Measurements from ENCODE around the gene GK.
"Not testable (repeated sequence)": the region's sequence is repeated elsewhere in the genome, so short reads cannot be mapped to it uniquely, and the experiment has no call there.

Gene GK

DNA sequence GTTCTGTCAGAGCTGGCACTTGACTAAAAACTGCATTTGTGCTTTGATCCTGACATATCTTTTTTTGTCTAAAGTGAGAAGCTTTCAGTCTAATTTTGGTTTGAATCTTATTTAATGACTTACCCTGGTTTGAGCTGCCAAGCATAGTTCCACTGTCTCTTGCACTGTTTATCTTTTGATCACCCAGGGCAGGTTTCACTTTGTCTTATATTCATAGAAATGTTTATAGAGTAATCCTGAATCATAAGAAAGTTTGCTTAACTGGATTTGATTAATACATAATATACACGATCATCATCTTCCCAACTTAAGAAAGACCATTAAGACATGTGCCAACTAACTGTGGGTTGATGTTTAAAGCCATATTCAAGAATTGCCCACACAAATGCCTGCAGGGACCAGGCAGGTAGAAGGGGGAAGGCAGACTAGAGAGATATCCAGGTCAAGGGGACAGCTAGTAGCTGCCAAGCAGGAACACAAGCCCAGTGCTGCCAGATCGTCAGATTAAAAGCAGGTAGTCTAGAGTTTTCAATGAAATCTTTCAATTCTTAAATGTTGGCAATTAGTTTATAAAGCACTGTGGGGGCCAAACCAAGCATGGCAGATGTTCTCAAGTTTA, 1.9 kb downstream of the GK start:
- DNase-seq, result no peak

DNA sequence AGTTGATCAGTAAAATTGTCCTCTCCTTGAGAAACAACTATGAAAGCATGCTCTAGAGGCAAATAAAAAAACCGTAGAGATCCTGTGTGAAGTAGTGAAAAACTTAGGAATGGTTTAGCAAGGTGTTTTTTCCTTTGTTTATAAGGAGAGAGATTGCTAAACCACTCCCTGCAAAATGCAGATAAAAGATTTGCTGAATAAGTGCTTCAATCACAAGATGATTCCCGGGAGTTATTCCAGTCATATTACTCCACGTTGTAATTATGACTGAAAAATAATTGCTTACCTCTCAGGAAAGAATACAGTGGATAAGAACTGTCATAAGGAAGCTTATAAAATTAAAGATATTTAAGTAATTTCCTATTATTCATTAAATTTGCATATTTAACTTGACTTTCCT, 2.8 kb downstream of the GK start:
- no peak for DNase-seq

DNA sequence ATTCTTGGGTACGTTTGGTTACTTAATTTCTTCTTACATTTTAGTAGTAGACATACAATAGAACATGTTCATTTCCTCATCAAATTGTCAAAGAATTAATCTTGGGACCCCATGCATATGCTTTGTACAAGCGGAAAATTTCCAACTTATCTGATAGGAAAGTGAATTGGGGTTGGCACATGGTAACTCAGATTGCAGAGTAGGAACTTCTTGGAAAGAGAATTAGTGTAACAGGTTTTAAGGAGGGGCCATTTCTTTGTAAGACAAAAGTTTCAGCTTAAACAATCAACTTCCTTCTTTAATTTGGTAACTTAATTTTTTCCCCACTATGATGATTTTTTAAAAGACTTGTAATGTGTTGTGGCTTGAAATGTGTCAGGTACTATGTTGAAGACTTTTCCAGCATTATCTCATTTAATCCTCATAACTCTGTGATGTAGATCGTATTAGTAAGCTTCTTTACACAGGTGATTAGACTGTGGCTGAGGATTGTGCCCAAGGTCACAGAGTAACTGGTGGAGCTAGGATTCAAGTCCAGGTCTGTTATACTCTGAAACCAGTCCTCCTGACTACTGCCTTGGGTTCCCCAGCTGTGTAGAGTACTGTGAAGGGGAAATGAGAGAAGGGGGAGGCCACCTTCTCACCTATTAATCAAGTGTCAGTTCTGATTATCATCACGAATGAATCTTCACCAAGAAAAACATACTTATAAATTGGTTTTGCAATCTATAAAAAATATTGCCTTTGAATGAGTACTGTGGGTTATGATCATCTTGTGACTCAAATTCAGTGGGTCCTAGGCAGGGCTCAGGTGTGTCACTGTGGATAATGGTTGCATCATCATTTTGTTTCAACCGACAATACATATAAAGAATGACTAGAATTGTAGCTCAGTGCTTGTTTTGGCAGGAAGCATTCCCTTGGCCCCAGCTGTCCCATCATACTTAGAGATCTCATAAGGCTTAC, 4.3 kb downstream of the GK start:
- no peak for DNase-seq

DNA sequence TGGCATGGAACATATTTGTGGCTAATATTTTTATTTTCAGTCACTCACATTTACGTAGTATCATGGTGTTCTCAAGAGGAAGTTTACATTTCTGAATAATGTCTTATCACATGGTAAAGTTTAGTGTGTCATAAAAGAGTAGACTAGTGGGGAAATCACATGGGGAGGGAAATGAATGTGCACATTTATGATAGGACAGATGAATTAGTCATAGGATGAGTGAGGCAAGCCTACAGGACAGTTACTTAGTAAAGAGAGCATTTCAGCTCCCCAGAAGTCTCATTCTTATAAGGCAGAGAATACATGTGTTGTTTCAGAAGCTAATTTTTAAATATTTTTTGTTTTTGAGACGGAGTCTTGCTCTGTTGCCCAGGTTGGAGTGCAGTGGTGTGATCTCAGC, 6.2 kb downstream of the GK start:
- no peak for DNase-seq

DNA sequence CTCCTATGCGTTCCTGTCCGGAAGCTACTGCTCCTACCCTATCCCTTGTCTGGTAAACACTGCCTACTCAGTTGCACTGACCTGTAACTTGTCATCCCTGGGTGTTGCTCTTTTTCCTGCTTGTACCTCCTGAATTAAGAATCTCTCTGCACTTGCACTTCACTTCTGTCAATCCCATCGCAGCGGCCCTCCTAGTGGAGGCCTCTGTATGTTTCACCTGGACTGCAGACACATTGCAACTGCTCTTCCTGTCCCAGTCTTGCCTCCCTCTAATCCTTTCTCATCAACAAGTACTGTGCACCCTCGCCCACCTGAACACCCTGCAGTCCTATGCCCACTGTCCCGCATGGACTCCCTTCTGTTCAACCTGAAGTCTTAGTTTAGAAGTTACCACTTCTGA, 8.0 kb downstream of the GK start:
- DNase-seq, result no peak

DNA sequence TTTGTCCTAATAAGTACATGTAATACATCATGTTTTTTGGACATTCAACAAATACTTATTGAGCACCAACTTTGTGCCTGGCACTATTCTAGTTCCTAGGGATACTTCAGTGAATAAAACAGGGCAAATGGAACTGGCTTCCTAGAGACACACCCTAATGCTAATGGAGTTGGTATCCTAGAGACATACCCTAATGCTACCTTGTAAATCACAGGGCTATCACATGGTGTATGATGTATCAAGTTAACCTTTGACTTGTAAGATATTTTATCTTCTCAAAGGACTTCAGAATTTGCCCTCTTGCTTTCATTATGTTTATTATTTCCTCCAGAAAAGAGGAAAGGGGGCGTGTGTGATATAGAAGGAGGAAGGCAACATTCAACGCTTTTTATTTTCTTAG, 10.1 kb downstream of the GK start:
- no peak for DNase-seq

DNA sequence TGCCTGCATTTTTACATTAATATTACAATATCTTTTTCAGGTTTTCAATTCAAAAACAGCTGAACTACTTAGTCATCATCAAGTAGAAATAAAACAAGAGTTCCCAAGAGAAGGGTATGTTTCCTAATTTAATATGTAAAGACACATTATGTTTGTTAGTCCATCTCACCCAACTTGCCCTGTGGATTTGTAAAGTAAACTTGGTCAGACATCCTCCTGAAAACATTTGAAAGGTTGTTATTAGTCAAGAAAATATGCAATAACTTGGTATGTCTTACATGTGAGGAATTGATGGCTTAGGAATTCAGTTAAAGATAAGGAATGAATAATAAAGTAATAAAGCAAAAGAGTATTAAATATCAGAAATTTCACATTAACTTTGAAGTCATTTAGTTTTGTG, 12.2 kb downstream of the GK start:
- no peak for DNase-seq

DNA sequence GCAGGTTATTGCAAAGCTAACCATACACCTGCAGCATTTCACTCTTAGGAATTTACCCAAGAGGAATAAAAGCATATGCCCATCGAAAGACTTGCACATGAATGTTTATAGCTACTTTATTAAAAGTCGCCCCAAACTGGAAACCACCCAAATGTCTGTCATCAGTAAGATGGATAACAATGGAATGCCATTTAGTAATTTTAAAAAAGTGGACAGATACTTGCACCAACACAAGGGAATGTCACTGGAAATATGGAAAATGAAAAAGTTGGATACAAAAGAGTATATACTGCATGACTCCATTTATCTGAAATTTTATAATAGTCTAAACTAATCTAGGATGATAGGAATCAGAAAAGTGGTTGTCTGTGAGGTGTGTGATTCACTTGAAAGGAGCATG, 12.9 kb downstream of the GK start:
- DNase-seq, result no peak

DNA sequence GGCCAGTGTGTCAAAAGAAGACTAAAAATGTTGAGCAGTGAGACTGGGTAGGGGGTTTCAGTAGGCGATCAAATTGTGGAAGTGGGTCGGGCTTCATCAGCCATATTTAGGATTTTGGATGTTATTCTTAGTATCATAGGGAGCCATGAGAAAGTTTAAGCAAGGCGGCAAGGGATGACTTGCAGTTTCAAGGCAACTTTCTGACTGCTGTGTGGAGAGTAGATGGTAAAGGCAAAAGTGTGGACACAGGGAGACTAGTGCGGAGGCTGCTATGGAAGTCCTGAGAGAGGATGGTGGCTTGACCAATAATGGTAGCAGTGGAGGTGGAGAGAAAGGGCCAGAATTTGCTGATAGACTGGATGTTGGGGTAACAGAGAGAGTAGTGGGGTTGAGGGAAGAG, 15.4 kb downstream of the GK start:
- no peak for DNase-seq

DNA sequence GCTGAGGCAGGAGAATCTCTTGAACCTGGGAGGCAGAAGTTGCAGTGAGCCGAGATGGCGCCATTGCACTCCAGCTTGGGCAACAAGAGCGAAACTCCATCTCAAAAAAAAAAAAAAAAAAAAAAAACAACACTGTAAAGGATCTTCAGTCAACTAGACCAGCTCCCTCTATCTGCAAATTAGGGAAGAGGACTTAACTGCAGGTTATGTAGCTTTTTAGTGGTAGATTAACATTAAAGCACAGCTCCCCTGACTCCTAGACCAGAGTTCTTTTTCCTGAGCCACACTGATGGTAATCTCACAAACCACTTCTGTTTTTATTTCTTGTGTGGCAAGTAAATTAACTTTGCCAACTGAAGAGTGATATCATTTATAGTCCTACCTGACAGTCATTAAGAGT, 18.0 kb downstream of the GK start:
- not testable (repeated sequence) for DNase-seq

DNA sequence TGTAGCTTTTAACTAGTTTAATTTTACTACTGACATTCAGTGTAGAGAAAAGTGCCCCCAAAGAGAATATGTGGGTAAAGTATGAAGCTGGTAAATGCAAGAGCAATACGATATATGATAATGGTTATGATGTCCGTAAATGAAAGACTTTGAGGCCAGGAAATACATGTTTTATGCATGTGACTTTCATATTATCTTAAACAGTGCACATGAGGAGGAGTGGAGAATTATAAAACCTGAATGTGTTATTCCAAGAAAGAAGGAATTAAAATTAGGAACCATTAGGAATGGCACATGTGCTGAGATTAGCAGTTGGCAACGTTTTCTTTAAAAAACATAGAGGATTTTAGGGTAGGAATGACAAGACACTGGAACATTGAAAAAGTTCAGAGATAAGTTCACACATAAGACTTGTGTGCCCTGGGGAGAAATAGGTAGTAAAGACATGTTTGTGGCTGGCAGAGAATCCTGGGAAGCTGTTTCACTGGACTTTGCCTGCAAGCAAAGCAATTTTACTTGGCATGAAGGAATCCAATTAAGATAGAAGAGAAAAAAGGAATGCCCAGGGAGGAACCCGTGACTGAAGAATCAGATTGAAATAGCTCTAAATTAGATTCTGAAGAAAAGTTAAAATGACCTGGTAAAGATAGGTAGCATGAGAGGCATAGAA, 20.0 kb downstream of the GK start:
- no peak for DNase-seq

DNA sequence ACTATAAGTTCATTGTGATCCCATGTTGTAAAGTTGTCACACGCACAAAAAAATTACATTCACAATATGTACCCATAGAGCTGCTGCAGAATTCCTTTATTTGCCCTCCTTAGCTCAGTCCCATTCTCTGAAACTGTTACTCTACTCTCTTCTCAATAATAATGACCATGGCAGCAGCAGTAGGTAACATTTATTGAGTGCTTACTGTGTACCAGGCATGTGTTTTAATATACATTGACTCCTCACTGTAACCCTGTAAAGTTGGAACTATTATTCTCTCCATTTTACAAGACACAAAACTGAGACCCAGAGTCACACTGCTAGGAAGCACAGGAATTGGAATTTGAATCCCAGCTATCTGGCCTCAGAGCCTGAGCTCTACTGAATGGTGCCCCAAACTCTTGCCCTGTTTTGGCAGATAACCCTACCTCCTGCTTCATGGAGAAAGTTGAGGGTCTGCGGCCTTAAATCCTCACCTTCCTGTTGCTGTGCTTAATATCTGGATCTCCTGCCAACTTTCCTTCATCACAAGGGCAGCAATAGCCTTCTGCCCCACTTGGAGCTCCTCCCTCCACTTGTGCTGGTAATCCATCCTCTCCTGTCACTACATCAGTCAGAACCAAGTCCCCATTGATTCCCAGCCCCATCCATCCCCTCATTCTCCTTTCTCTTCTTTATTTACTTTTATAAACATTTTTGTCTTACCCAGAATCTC, 20.8 kb downstream of the GK start:
- DNase-seq, result no peak

DNA sequence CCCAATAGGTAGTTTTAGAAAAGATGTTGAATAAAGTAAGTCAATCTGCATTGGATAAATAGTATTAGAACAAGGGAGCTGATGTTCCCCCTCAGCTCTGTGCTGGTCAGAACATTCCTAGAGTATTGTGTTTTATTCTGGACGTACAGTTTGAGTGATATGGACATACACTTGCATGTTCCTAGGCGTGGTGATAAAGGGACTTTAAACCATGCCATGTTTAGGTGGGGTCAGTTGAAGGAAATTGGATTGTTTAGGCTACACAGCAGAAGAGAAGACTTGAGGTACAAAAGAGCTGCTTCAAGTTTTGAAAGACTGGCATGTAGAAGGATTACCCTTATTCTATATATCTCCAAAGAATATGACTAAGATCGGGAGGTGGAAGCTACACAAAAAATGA, 21.6 kb downstream of the GK start:
- no peak for DNase-seq

DNA sequence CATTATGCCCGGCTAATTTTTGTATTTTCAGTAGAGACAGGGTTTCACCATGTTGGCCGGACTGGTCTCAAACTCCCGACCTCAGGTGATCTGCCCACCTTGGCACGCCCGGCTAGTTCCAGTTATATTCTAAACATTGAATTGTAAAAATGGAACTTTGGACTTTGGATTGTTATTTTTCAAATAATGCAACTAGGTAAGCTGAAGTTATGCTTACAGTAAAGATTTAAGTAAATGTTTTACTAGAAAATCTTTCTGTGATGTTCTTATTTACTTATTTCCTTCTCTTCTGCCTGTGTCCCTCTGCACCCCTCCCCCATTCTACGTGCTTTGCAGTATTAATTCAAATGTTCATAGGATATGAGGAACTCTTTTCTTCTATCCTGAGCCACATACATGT, 26.1 kb downstream of the GK start:
- no peak for DNase-seq

DNA sequence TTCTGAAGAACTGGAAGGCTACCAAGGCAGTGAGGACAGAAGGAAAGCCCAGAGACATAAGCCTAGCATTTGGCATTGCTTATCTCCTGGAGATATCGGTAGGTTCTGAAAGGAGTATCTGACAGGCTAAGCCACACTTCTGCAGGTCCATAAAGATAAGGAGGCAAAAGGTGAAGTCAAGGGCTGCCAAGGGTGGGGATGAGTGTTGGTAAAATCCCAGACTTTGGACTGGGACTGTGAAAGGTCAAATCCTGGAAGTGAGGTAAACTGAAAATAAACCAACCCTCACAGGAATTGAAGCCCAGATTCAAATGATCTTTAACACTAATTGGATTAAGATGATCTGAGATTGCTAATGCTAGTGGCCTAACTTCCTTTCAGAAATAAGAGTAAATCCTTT, 27.4 kb downstream of the GK start:
- no peak for DNase-seq

DNA sequence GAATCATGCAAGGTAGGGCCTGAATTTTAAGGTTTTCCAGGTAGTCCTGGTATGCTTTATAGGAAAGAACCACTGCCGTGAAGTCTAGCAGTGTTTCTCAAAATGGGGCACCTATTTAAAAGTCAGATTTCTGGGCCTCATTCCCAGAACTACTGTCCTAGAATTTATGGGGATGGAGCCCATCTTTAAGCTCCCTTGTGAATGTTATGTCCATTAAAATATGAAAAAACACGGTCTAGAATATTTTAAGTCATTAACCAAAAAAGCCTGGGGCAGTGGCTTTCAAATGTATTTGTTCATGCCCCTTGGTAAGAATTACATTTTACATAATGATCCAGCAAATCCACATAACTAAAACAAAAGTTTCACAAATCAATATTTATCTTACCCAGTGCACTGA, 35.4 kb downstream of the GK start:
- DNase-seq, result no peak

DNA sequence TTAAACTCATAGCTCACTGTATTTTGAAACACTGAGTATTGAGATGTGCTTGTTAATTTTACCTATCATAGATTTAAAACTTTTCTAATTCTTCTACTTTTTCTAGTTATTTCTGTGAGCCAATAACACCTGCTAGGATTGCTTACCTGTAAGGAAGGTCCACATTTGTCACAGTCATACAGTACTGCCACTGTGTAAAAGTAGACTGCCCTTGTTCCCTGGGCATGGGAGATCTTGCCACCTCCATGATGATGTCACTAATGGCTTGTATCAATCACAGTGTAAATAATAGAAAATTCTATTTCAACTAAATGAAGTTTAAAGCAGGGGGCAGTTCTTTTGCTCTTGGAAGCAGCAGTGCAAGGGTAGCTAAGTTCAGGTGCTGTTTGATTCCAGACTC, 35.9 kb downstream of the GK start:
- no peak for DNase-seq

DNA sequence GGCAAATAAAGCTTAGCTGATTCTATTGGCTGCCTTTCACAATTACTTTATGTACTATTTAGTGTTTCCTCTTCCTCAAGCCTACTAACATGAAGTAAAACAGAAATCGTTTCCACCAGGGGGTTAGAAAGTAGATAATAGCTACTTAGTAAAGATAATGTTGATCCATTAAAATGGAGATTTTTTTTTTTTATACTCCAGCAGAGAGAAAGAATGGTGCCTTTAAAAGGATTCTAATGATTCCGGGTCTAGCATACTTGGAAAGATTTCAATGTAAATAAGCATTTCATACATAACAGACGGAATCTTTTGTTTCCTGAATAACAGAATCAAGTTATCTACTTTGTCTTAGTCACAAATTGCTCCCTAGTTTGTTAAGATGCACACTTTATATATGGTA, 37.1 kb downstream of the GK start:
- DNase-seq, result no peak

DNA sequence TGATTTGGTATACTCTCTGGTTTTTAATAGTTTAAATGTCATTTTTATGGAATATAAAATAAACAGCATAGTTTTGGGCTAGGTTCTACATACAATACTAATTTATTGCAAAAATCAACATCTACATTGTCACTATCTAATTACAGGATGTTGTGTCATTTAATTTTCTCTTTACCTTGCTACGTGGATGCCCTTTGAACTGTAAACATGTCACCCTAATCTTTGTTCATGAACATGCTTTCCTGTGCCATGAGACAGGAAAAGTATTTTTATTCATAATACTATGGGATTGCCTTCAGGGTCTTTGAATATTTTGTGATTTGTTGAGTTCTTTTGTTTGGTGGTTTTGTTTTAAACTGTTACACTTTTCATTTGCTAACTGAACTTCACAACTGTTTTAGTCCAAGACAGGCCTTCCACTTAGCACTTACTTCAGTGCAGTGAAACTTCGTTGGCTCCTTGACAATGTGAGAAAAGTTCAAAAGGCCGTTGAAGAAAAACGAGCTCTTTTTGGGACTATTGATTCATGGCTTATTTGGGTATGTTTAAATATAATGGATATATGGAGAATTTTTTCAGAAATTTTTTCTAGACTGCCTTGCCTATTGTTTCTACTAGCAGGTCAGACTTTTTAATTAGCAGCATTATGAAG, 40.9 kb downstream of the GK start:
- no peak for DNase-seq

DNA sequence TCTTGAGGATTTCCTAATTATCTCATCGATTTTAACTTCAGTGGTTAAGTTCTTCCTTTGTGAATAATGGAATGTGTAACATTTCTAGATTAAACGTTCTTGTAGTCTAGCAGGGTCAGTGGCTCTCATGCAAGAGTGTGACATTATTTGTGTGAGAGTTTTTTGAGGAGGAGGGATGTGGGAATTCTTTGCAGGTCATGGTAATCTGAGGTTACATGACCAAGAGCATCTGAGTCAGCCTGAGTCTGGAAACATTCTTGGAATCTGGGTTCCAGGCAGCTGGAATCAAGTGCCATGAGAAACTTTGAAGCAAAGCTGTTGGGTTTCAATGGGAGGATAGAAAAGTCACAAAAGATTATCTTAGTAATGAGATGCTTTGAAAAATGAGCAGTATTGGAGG, 49.5 kb downstream of the GK start:
- no peak for DNase-seq

DNA sequence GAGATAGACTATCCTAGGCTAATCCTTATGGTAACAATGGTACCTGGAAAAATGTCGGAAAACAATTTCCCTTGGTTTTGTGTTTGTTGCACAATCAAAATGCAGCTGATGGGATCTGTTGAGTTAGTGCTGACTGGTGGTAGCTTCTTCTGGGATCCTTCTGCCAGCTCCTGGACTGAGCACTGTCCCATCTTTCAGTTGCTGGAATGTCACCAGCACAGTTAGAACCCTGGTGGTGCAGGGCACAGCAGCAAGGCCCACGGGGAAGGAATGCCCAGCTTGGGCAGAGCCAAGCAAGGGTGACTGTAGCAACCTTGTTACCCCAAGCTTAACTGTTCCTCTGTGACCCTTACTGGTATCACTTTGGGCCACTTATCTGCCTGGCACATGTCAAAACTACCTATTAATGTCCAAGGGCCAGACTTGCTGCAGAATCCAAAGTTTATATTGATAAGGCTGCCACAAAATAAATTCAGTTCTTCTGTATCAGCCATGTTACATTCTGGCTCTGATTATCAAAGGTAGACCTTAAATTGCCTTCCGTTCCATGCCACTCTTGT, 53.1 kb downstream of the GK start:
- DNase-seq, result no peak

DNA sequence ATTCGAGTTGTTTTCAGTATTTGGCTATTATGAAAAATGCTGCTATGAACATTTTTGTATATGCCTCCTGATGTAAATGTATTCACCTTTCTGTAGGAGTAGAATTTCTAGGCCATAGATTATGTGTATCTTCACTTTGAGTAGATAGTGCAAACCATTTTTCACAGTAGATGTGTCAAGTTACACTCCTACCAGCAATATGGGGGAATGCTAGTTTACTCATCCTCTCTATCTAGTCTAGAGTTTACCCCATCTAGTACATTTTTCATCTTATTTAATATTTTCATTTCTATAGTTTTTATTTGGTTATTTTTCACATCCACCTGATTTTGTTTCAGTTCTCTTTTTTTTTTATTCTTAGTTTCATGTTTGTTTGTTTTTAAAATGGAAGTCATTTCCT, 59.0 kb downstream of the GK start:
- DNase-seq, result no peak

Measured in SW 1271 (cell line).